CD4-positive, alpha-beta T cell (primary cell): ENCODE measurements around the gene ELK1. TPM values are rescaled to one million over a fixed set of nuclear protein-coding genes. Genes with fewer than 3 reads are reported as not detected.

ENCODE experiments used
- ATAC-seq: fragments of 200-7000 bp; cut with Tn5 transposase; one replicate; pipeline ENCODE4 v1.10.0; 2022; ENCODE audit warnings: mild to moderate bottlenecking; ENCODE audit not compliant: poor library complexity
- CTCF ChIA-PET: fragments of 350-600 bp; sonication (Branson Sonifier 250); formaldehyde crosslinking; loops from one replicate; lab custom pipeline; 2021; ENCODE audit warnings: antibody characterized with exemption, inconsistent platforms; lab: Charles Lee
- POLR2A ChIA-PET: fragments of 350-600 bp; sonication (Branson Sonifier 250); formaldehyde crosslinking; loops from one replicate; lab custom pipeline; 2021; ENCODE audit warnings: antibody characterized with exemption, inconsistent platforms; lab: Charles Lee
- DNase-seq, 14 experiments: peaks; one replicate each; pipeline ENCODE4 v3.0.0-alpha.2; 2013 to 2020; ENCODE audit warnings: mixed read lengths in 2 of 14
- H3K27ac ChIP-seq, 2 donors: one replicate each; pipeline versions ENCODE4 v1.5.1 to v1.7.0; 2013; ENCODE audit warnings: low read length in 2 of 2, low read depth in 1 of 2, mild to moderate bottlenecking in 1 of 2
- H3K27me3 ChIP-seq, 2 experiments: 1 replicate in 1 of 2; 2 replicates in 1 of 2; pipeline versions ENCODE4 v1.6.1 to v1.7.0; 2013; ENCODE audit warnings: low read length in 2 of 2, control low read depth in 1 of 2, mild to moderate bottlenecking in 1 of 2, moderate library complexity in 1 of 2; ENCODE audit not compliant: insufficient read depth in 2 of 2, control insufficient read depth in 1 of 2
- H3K36me3 ChIP-seq: one replicate; pipeline ENCODE4 v1.6.1; 2013; ENCODE audit warnings: low read length, control low read depth; ENCODE audit not compliant: insufficient read depth
- H3K4me1 ChIP-seq: one replicate; pipeline ENCODE4 v1.6.1; 2013; ENCODE audit warnings: low read length, control low read depth; ENCODE audit not compliant: insufficient read depth
- H3K4me3 ChIP-seq: one replicate; pipeline ENCODE4 v1.5.1; 2013; ENCODE audit warnings: mild to moderate bottlenecking, low read length, moderate library complexity
- H3K9me3 ChIP-seq, 2 experiments: 1 replicate in 1 of 2; 2 replicates in 1 of 2; pipeline versions ENCODE4 v1.6.1 to v1.7.0; 2013; ENCODE audit warnings: low read length in 2 of 2, mild to moderate bottlenecking in 2 of 2, control low read depth in 1 of 2, moderate library complexity in 1 of 2; ENCODE audit not compliant: control insufficient read depth in 1 of 2, insufficient read depth in 1 of 2
- H3K27ac Mint-ChIP-seq: one replicate; pipeline ENCODE4 v1.8.0; 2020; ENCODE audit warnings: mixed read lengths
- H3K27me3 Mint-ChIP-seq: one replicate; pipeline ENCODE4 v1.8.0; 2021; ENCODE audit warnings: mixed read lengths
- H3K36me3 Mint-ChIP-seq: one replicate; pipeline ENCODE4 v1.8.0; 2021; ENCODE audit warnings: low read depth, mixed read lengths
- H3K4me1 Mint-ChIP-seq: one replicate; pipeline ENCODE4 v1.8.0; 2021; ENCODE audit warnings: low read depth, mixed read lengths
- H3K4me3 Mint-ChIP-seq: one replicate; pipeline ENCODE4 v1.8.0; 2020; ENCODE audit warnings: mild to moderate bottlenecking, mixed read lengths
- H3K9me3 Mint-ChIP-seq: one replicate; pipeline ENCODE4 v1.8.0; 2020; ENCODE audit warnings: mixed read lengths
- intact Hi-C, 2 experiments: fragments of 100-400 bp; cut with DNase I in 1 of 2; cut with micrococcal nuclease in 1 of 2; formaldehyde crosslinking; loops; one replicate each; pipeline versions ENCODE4 v1.15.1 to v1.9.0; 2023 to 2025; cut with DNase I, micrococcal nuclease
- total RNA-seq, 174 experiments: library from RNA in 2 of 174; stranded (reverse) in 2 of 174; gene quantifications; one replicate each; pipeline ENCODE4 v1.2.3 and lab custom pipeline; 2021 to 2026
- TF ChIP-seq, protein P1 (sequence below): fragments of 200-600 bp; IDR thresholded peaks from one replicate; pipeline ENCODE4 v1.8.0; 2022; ENCODE audit warnings: antibody characterized with exemption, mild to moderate bottlenecking

ELK1 gene
- total RNA-seq, 2 experiments from 2014 or later, result 38.9 to 40.5 TPM

DNA sequence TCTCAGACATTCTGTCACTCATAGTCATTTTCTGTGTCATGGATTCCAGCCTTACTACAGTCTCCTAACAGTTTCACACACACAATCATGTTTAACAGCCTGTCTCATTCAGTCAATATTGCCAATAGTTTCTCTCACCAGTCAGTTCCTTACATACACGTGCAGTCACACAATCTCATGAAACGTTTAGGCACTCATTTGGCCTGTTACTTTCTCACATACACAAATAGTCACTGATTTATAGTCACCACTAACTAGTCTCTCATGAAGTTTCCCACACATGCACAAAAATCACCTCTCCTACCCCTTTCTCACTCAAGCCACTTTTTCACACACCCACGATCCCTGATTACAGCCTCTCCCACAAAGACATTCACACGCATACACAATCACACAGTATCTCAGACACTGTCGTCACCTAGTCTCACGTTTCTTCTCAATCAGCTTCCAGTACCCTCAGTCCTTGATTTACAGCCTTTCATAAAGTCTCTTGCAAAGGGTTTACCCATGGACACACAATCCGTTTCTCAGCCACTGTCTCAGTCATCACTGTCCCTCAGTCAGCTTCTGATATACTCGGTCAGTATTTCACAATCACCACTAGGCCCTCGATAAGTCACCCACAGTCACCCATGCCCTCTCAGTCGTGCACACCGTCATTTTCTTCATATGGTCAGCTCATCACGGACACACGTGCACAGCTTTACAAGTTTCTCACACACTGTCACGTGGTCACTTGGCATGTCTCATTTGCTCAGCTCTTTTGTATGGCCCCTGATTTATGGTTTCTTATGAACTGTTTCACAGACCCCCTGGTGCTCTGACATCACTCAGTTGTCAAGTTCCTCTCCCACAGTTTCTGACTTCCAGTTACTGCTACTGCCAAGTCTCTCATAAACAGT lies 16.4 kb downstream of the ELK1 start:
- Histone ChIP-seq H3K27ac (no peak overlapping the region), H3K4me1 (peaks cover 43% of the 10 kb centered on the region), H3K4me3 (no peak overlapping the region), H3K9me3 (no peaks in the 10 kb centered on the region), H3K36me3 (peaks cover 29% of the 10 kb centered on the region), H3K27me3 (no peaks in the 10 kb centered on the region)
- no peak for ATAC-seq
- TF ChIP-seq, protein P1, sequence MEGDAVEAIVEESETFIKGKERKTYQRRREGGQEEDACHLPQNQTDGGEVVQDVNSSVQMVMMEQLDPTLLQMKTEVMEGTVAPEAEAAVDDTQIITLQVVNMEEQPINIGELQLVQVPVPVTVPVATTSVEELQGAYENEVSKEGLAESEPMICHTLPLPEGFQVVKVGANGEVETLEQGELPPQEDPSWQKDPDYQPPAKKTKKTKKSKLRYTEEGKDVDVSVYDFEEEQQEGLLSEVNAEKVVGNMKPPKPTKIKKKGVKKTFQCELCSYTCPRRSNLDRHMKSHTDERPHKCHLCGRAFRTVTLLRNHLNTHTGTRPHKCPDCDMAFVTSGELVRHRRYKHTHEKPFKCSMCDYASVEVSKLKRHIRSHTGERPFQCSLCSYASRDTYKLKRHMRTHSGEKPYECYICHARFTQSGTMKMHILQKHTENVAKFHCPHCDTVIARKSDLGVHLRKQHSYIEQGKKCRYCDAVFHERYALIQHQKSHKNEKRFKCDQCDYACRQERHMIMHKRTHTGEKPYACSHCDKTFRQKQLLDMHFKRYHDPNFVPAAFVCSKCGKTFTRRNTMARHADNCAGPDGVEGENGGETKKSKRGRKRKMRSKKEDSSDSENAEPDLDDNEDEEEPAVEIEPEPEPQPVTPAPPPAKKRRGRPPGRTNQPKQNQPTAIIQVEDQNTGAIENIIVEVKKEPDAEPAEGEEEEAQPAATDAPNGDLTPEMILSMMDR, result no peak
- H3K9me3 Mint-ChIP-seq, result no peaks in the 10 kb centered on the region
- ChIA-PET POLR2A (interaction anchor here (0.6 to 1.8 kb wide), 2 partner anchors 10 to 72 kb away, joined by 3 read pairs; no protein-coding TSS in a partner anchor), CTCF (no interaction called here)
- no peak overlapping the region for H3K27ac Mint-ChIP-seq
- peaks cover 38% of the 10 kb centered on the region for H3K36me3 Mint-ChIP-seq
- no peaks in the 10 kb centered on the region for H3K27me3 Mint-ChIP-seq
- intact Hi-C loops, result no loop called here
- peak in 2 of 14 experiments; percentile 50 to 61 for DNase-seq
- H3K4me1 Mint-ChIP-seq, result peaks cover 34% of the 10 kb centered on the region
- no peak overlapping the region for H3K4me3 Mint-ChIP-seq

DNA sequence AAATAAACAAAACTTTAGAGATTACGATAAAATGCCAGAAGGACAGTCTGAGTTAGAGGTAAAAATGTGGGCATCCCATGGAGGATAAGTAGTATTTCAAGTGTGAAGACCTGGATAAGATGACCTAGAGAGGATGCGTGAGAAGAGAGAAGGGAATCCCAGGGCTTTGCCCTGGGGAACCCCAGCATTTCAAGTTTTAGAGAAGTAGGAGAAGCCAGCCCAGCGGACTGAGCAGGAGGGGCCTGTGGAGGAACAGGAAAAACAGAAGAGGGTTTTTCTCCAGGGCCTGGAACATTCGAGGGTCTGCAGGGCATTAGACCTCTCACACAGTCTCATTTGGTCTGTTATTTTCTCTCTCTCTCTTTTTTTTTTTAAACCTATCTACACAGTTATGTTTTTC lies 17.7 kb downstream of the ELK1 start:
- TF ChIP-seq, protein P1, result no peak
- ChIA-PET CTCF (no interaction called here), POLR2A (interaction anchor here (1.8 kb wide), 1 partner anchor 9 kb away, joined by 3 read pairs; no protein-coding TSS in a partner anchor)
- peaks cover 44% of the 10 kb centered on the region for H3K4me1 ChIP-seq
- Mint-ChIP-seq H3K9me3 (no peaks in the 10 kb centered on the region), H3K36me3 (peaks cover 32% of the 10 kb centered on the region), H3K27me3 (no peaks in the 10 kb centered on the region), H3K27ac (peak overlapping the region; percentile 65), H3K4me3 (no peak overlapping the region), H3K4me1 (peaks cover 28% of the 10 kb centered on the region)
- H3K27me3 ChIP-seq, result no peaks in the 10 kb centered on the region
- H3K36me3 ChIP-seq, result peaks cover 20% of the 10 kb centered on the region
- no peaks in the 10 kb centered on the region for H3K9me3 ChIP-seq
- H3K4me3 ChIP-seq, result no peak overlapping the region
- intact Hi-C loops, result no loop called here
- no peak for ATAC-seq
- peak in 2 of 14 experiments; percentile 39 to 53 for DNase-seq
- H3K27ac ChIP-seq, result no peak overlapping the region

DNA sequence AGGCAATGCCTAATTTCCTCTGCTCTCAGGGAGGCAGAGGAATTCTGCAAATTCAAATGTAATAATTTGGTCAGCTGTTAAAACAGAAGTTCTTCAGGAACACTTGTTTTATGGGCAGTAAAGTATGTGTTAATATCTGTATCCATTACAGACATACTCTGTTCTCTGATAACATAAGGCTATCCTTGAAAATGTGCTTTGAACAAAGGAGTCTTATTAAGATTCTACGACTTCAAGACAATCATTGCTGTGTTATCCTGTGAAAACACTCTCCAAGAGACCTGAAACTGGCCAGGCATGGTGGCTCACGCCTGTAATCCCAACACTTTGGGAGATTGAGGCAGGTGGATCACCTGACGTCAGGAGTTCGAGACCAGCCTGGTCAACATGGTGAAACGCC lies 18.7 kb downstream of the ELK1 start:
- H3K4me3 ChIP-seq, result no peak overlapping the region
- ChIA-PET POLR2A (no interaction called here), CTCF (interaction anchor here (1.3 kb wide), 1 partner anchor 14 kb away, joined by 3 read pairs; no protein-coding TSS in a partner anchor)
- Mint-ChIP-seq H3K27me3 (no peaks in the 10 kb centered on the region), H3K36me3 (peaks cover 22% of the 10 kb centered on the region), H3K4me1 (peaks cover 23% of the 10 kb centered on the region), H3K27ac (no peak overlapping the region), H3K4me3 (no peak overlapping the region), H3K9me3 (no peaks in the 10 kb centered on the region)
- intact Hi-C loops, result no loop called here
- no peak overlapping the region for H3K27ac ChIP-seq
- DNase-seq, result no peak
- H3K27me3 ChIP-seq, result no peaks in the 10 kb centered on the region
- H3K4me1 ChIP-seq, result peaks cover 38% of the 10 kb centered on the region
- ATAC-seq, result no peak
- no peaks in the 10 kb centered on the region for H3K9me3 ChIP-seq
- TF ChIP-seq, protein P1, result no peak
- peaks cover 19% of the 10 kb centered on the region for H3K36me3 ChIP-seq
